Endothelial cell (in vitro differentiated cells): ENCODE results near the gene ZNG1B. TPM values are rescaled to one million over a fixed set of nuclear protein-coding genes. Genes with fewer than 3 reads are reported as not detected.
"Not testable (repeated sequence)": the region's sequence is repeated elsewhere in the genome, so short reads cannot be mapped to it uniquely, and the experiment has no call there.

Source experiments
- DNase-seq: peaks from one replicate; pipeline ENCODE4 v3.0.0; 2021; ENCODE audit warnings: low spot score
- H3K27ac Mint-ChIP-seq: one replicate; pipeline ENCODE4 v1.8.0; 2021; ENCODE audit warnings: mixed read lengths, inconsistent platforms; ENCODE audit not compliant: unreplicated experiment
- H3K27me3 Mint-ChIP-seq: one replicate; pipeline ENCODE4 v1.8.0; 2021; ENCODE audit warnings: mild to moderate bottlenecking, moderate library complexity, mixed read lengths, inconsistent platforms; ENCODE audit not compliant: unreplicated experiment
- H3K36me3 Mint-ChIP-seq: one replicate; pipeline ENCODE4 v1.8.0; 2021; ENCODE audit warnings: mild to moderate bottlenecking, low read depth, mixed read lengths, inconsistent platforms; ENCODE audit not compliant: unreplicated experiment
- H3K4me1 Mint-ChIP-seq: one replicate; pipeline ENCODE4 v1.8.0; 2021; ENCODE audit warnings: mild to moderate bottlenecking, mixed read lengths, inconsistent platforms; ENCODE audit not compliant: unreplicated experiment
- H3K4me3 Mint-ChIP-seq: one replicate; pipeline ENCODE4 v1.8.0; 2021; ENCODE audit warnings: mild to moderate bottlenecking, mixed read lengths, inconsistent platforms; ENCODE audit not compliant: unreplicated experiment
- H3K9me3 Mint-ChIP-seq: one replicate; pipeline ENCODE4 v1.8.0; 2021; ENCODE audit warnings: mixed read lengths, inconsistent platforms; ENCODE audit not compliant: unreplicated experiment
- total RNA-seq: library from RNA; stranded (reverse); fragmentation: NEBNext Ultra II Directional; extraction: Animal tissue kit (Norgen Biotek cat#: 25700); gene quantifications from one replicate; pipeline ENCODE4 v1.2.1, GENCODE V29; 2021; ENCODE audit not compliant: unreplicated experiment

Gene ZNG1B
- total RNA-seq, 1 donor from 2014 or later = 29.3 TPM

GRCh38 chr2:113503094-113504042 is 65.9 kb downstream of the ZNG1B start:
- not testable (repeated sequence) for H3K36me3 Mint-ChIP-seq, H3K9me3 Mint-ChIP-seq, H3K27ac Mint-ChIP-seq, H3K4me3 Mint-ChIP-seq, H3K4me1 Mint-ChIP-seq, H3K27me3 Mint-ChIP-seq
- peak; percentile 21 for DNase-seq

GRCh38 chr2:113504081-113504480 is 66.6 kb downstream of the ZNG1B start:
- H3K9me3 Mint-ChIP-seq, H3K4me3 Mint-ChIP-seq, H3K36me3 Mint-ChIP-seq, H3K27ac Mint-ChIP-seq, DNase-seq, H3K27me3 Mint-ChIP-seq, H3K4me1 Mint-ChIP-seq: not testable (repeated sequence)

- not testable (repeated sequence) for DNase-seq, H3K4me1 Mint-ChIP-seq, H3K4me3 Mint-ChIP-seq, H3K27ac Mint-ChIP-seq, H3K36me3 Mint-ChIP-seq, H3K9me3 Mint-ChIP-seq, H3K27me3 Mint-ChIP-seq
Measured at GRCh38 chr2:113507394-113508140, 70.1 kb downstream of the ZNG1B start.

GRCh38 chr2:113508187-113508586 is 70.7 kb downstream of the ZNG1B start:
- not testable (repeated sequence) for H3K4me1 Mint-ChIP-seq, H3K27me3 Mint-ChIP-seq, H3K27ac Mint-ChIP-seq, H3K4me3 Mint-ChIP-seq, H3K9me3 Mint-ChIP-seq, H3K36me3 Mint-ChIP-seq, DNase-seq

- not testable (repeated sequence) for H3K27ac Mint-ChIP-seq, H3K4me3 Mint-ChIP-seq, H3K9me3 Mint-ChIP-seq, H3K36me3 Mint-ChIP-seq, DNase-seq, H3K27me3 Mint-ChIP-seq, H3K4me1 Mint-ChIP-seq
Measured at GRCh38 chr2:113510913-113511312, 73.4 kb downstream of the ZNG1B start.

GRCh38 chr2:113511859-113512258 is 74.4 kb downstream of the ZNG1B start:
- H3K27me3 Mint-ChIP-seq = not testable (repeated sequence)

GRCh38 chr2:113515457-113515856 is 78.0 kb downstream of the ZNG1B start:
- H3K4me1 Mint-ChIP-seq, DNase-seq, H3K27ac Mint-ChIP-seq, H3K4me3 Mint-ChIP-seq, H3K36me3 Mint-ChIP-seq, H3K9me3 Mint-ChIP-seq, H3K27me3 Mint-ChIP-seq: not testable (repeated sequence)

More at GRCh38 chr2:113511859-113512258, 74.4 kb downstream of the ZNG1B start:
- H3K4me1 Mint-ChIP-seq, H3K27ac Mint-ChIP-seq, H3K4me3 Mint-ChIP-seq, DNase-seq, H3K36me3 Mint-ChIP-seq, H3K9me3 Mint-ChIP-seq: not testable (repeated sequence)

GRCh38 chr2:113515995-113516394 is 78.5 kb downstream of the ZNG1B start:
- not testable (repeated sequence) for H3K27ac Mint-ChIP-seq, DNase-seq, H3K4me1 Mint-ChIP-seq, H3K27me3 Mint-ChIP-seq, H3K9me3 Mint-ChIP-seq, H3K36me3 Mint-ChIP-seq, H3K4me3 Mint-ChIP-seq

GRCh38 chr2:113517025-113517424 is 79.5 kb downstream of the ZNG1B start:
- not testable (repeated sequence) for H3K27me3 Mint-ChIP-seq, H3K9me3 Mint-ChIP-seq, H3K4me1 Mint-ChIP-seq, H3K27ac Mint-ChIP-seq, DNase-seq, H3K36me3 Mint-ChIP-seq, H3K4me3 Mint-ChIP-seq

- not testable (repeated sequence) for H3K4me1 Mint-ChIP-seq, H3K27me3 Mint-ChIP-seq, DNase-seq, H3K9me3 Mint-ChIP-seq, H3K4me3 Mint-ChIP-seq, H3K27ac Mint-ChIP-seq, H3K36me3 Mint-ChIP-seq
Measured at GRCh38 chr2:113520837-113521236, 83.3 kb downstream of the ZNG1B start.

GRCh38 chr2:113521492-113521891 is 84.0 kb downstream of the ZNG1B start:
- H3K4me1 Mint-ChIP-seq, H3K9me3 Mint-ChIP-seq, H3K27me3 Mint-ChIP-seq, H3K27ac Mint-ChIP-seq, H3K4me3 Mint-ChIP-seq, H3K36me3 Mint-ChIP-seq, DNase-seq: not testable (repeated sequence)

GRCh38 chr2:113524986-113525385 is 87.5 kb downstream of the ZNG1B start:
- not testable (repeated sequence) for H3K27ac Mint-ChIP-seq, H3K27me3 Mint-ChIP-seq, H3K36me3 Mint-ChIP-seq, H3K4me1 Mint-ChIP-seq, H3K9me3 Mint-ChIP-seq, DNase-seq, H3K4me3 Mint-ChIP-seq
